ENCODE measurements around the gene BTG2.
A peak's percentile ranks its signal among the peaks of the same experiment; 100 is the strongest.

The BTG2 gene

DNA sequence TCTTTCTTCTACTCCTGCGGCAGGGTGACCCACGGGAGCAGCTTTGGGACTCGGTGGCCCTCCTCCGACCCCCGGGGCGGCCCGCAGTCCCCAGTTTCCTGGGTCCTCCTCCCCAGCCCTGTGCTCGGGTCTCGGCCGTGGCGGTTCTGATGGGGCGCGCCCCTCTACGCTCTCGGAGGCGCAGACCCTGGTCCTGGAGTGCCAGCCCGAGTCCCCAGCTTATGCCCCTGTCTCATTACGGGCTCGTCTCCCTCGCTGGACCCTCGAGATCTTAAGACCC, 430 bp downstream of the BTG2 start:
- H3K4me3 ChIP-seq (ENCODE audit: low read depth, low read length), result peak overlapping the region; percentile 97
- DNase-seq (ENCODE audit: low read depth), result no peak
- TF ChIP-seq, protein P1, sequence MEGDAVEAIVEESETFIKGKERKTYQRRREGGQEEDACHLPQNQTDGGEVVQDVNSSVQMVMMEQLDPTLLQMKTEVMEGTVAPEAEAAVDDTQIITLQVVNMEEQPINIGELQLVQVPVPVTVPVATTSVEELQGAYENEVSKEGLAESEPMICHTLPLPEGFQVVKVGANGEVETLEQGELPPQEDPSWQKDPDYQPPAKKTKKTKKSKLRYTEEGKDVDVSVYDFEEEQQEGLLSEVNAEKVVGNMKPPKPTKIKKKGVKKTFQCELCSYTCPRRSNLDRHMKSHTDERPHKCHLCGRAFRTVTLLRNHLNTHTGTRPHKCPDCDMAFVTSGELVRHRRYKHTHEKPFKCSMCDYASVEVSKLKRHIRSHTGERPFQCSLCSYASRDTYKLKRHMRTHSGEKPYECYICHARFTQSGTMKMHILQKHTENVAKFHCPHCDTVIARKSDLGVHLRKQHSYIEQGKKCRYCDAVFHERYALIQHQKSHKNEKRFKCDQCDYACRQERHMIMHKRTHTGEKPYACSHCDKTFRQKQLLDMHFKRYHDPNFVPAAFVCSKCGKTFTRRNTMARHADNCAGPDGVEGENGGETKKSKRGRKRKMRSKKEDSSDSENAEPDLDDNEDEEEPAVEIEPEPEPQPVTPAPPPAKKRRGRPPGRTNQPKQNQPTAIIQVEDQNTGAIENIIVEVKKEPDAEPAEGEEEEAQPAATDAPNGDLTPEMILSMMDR (IDR thresholded peaks at IDR 0.05; ENCODE audit: insufficient read depth, low read depth, low read length, missing control alignments), result no peak

DNA sequence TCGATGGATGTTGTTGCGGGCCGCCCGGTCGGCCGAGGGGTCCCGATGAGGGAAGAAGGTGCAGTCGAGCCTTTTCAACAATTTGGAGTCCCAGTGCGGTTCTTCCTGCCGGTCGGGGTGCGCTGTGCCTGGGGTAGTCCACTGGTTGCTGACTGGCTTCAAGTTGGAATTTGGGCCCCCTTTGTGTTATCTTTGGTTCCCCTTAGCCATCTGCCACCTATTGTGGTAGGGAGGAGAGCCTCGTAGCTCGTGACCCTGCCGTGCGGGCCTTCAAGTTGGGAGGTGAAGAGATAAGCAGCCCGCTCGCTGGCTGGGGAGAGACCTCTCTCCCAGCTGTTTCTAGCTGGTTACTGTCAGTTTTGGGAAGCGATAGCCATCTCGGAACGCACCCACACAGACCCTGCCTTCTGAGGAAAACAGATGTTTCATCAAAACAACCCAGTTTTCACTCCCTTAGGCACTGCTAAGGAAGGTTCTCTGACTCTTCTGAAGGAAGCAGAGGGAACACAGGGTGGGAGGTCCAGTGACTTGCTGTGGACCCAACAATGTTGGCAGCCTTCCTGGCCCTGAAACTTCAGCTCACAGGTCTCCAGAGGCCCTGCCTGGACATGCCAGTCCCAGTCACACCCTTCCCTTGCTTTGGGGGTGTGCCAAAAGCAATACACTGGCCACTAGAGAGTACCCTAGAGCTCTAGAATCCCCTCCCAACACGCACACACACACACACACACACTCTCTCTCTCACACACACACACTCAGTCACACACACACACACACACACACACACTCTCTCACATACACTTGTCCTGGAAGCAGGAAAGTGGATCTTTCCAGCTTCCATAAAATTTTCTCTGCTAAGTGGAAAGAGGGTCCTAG, 1.0 kb downstream of the BTG2 start:
- peak overlapping the region; percentile 97 for H3K4me3 ChIP-seq (ENCODE audit: low read depth, low read length)
- DNase-seq (ENCODE audit: low read depth), result peak; percentile 76
- TF ChIP-seq, protein P1 (IDR thresholded peaks at IDR 0.05; ENCODE audit: insufficient read depth, low read depth, low read length, missing control alignments), result peak; percentile 5

DNA sequence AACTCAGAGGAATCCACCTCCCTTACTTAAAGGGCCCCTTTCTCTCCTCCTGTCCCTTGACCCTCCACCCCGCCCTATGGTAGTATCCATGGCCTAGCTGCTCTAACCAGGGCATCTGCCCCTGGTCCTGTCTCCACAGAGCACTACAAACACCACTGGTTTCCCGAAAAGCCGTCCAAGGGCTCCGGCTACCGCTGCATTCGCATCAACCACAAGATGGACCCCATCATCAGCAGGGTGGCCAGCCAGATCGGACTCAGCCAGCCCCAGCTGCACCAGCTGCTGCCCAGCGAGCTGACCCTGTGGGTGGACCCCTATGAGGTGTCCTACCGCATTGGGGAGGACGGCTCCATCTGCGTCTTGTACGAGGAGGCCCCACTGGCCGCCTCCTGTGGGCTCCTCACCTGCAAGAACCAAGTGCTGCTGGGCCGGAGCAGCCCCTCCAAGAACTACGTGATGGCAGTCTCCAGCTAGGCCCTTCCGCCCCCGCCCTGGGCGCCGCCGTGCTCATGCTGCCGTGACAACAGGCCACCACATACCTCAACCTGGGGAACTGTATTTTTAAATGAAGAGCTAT, 1.7 kb downstream of the BTG2 start:
- TF ChIP-seq, protein P1 (IDR thresholded peaks at IDR 0.05; ENCODE audit: insufficient read depth, low read depth, low read length, missing control alignments), result no peak
- H3K4me3 ChIP-seq (ENCODE audit: low read depth, low read length), result peak overlapping the region; percentile 97

GRCh38 chr1:203307641-203308126, 2.4 kb downstream of the BTG2 start:
- TF ChIP-seq, protein P1 (IDR thresholded peaks at IDR 0.05; ENCODE audit: insufficient read depth, low read depth, low read length, missing control alignments), result no peak
- peak overlapping the region; percentile 97 for H3K4me3 ChIP-seq (ENCODE audit: low read depth, low read length)
- no peak for DNase-seq (ENCODE audit: low read depth)

More for the DNA sequence above, 1.7 kb downstream of the BTG2 start:
- DNase-seq (ENCODE audit: low read depth), result peak; percentile 54

- peak overlapping the region; percentile 97 for H3K4me3 ChIP-seq (ENCODE audit: low read depth, low read length)
- peak; percentile 31 for DNase-seq (ENCODE audit: low read depth)
- TF ChIP-seq, protein P1 (IDR thresholded peaks at IDR 0.05; ENCODE audit: insufficient read depth, low read depth, low read length, missing control alignments), result no peak
Observed at GRCh38 chr1:203308328-203308922, 3.1 kb downstream of the BTG2 start.

DNA sequence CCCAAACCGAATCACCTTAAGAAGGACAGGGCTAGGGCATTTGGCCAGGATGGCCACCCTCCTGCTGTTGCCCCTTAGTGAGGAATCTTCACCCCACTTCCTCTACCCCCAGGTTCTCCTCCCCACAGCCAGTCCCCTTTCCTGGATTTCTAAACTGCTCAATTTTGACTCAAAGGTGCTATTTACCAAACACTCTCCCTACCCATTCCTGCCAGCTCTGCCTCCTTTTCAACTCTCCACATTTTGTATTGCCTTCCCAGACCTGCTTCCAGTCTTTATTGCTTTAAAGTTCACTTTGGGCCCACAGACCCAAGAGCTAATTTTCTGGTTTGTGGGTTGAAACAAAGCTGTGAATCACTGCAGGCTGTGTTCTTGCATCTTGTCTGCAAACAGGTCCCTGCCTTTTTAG, 3.6 kb downstream of the BTG2 start:
- peak overlapping the region; percentile 97 for H3K4me3 ChIP-seq (ENCODE audit: low read depth, low read length)
- DNase-seq (ENCODE audit: low read depth), result peak; percentile 38
- TF ChIP-seq, protein P1 (IDR thresholded peaks at IDR 0.05; ENCODE audit: insufficient read depth, low read depth, low read length, missing control alignments), result no peak

All from GM12865 (cell line).